GM12878 (cell line): ENCODE measurements around the gene TIMM22.

Experiments
- ATF2 ChIP-seq: IDR thresholded peaks from 2 replicates; pipeline ENCODE4 v1.6.1; 2012; ENCODE audit warnings: low read length, inconsistent platforms
- ATF3 ChIP-seq: IDR thresholded peaks from 2 replicates; pipeline ENCODE4 v1.6.1; 2011; ENCODE audit warnings: low read depth, mild to moderate bottlenecking, low read length, moderate library complexity, borderline replicate concordance; ENCODE audit errors: extremely low read depth
- CTCF ChIP-seq, 3 experiments: IDR thresholded peaks in 2 of 3; conservative IDR thresholded peaks in 1 of 3; 2 replicates each; pipeline ENCODE4 v1.5.1; 2011; ENCODE audit warnings: low read depth in 3 of 3, low read length in 3 of 3, mild to moderate bottlenecking in 3 of 3, control low read depth in 2 of 3, moderate library complexity in 2 of 3, inconsistent platforms in 1 of 3, mixed read lengths in 1 of 3; ENCODE audit not compliant: control insufficient read depth in 2 of 3, insufficient read depth in 1 of 3; ENCODE audit errors: extremely low read depth in 1 of 3
- EP300 ChIP-seq, 2 experiments: fragments of 150-350 bp in 1 of 2; IDR thresholded peaks; 2 replicates each; pipeline ENCODE4 v1.6.1; 2011 to 2012; ENCODE audit warnings: low read depth in 2 of 2, low read length in 2 of 2, borderline replicate concordance in 1 of 2, improper control_type of control experiment in 1 of 2, inconsistent platforms in 1 of 2; ENCODE audit not compliant: control insufficient read depth in 1 of 2
- HDGF ChIP-seq: fragments of 450-650 bp; IDR thresholded peaks from 2 replicates; pipeline ENCODE4 v1.6.1; 2016; ENCODE audit warnings: antibody characterized with exemption
- PBX3 ChIP-seq: IDR thresholded peaks from 2 replicates; pipeline ENCODE4 v1.6.1; 2011; ENCODE audit warnings: mild to moderate bottlenecking, low read depth, low read length, moderate library complexity; ENCODE audit not compliant: insufficient replicate concordance
- RAD21 ChIP-seq: IDR thresholded peaks from 2 replicates; pipeline ENCODE4 v1.6.1; 2011; ENCODE audit warnings: mild to moderate bottlenecking, low read depth, low read length, moderate library complexity; ENCODE audit not compliant: insufficient read depth
- RCOR1 ChIP-seq: conservative IDR thresholded peaks from 2 replicates; pipeline ENCODE4 v1.6.1; 2012; ENCODE audit warnings: low read depth, low read length, improper control_type of control experiment
- SIN3A ChIP-seq: IDR thresholded peaks from 2 replicates; pipeline ENCODE4 v1.6.1; 2012; ENCODE audit warnings: low read depth, low read length, improper control_type of control experiment
- SMAD5 ChIP-seq: IDR thresholded peaks from 2 replicates; pipeline ENCODE4 v1.6.1; 2016; ENCODE audit warnings: antibody characterized with exemption, low read depth
- SMC3 ChIP-seq: IDR thresholded peaks from 2 replicates; pipeline ENCODE4 v1.6.1; 2011; ENCODE audit warnings: low read length, improper control_type of control experiment, borderline replicate concordance
- SPI1 ChIP-seq: IDR thresholded peaks from 2 replicates; pipeline ENCODE4 v1.6.1; 2011; ENCODE audit warnings: low read depth, mild to moderate bottlenecking, low read length, moderate library complexity, borderline replicate concordance; ENCODE audit not compliant: insufficient read depth
- USF2 ChIP-seq: IDR thresholded peaks from 2 replicates; pipeline ENCODE4 v1.6.1; 2011; ENCODE audit warnings: low read depth, low read length, improper control_type of control experiment, borderline replicate concordance
- YY1 ChIP-seq: IDR thresholded peaks from 2 replicates; pipeline ENCODE4 v1.6.1; 2011; ENCODE audit warnings: low read depth, mild to moderate bottlenecking, low read length

GRCh38 chr17:1027044-1027443, 30.1 kb downstream of the TIMM22 start:
- TF ChIP-seq PBX3 = no peak
- TF ChIP-seq EP300 (IDR thresholded peaks at IDR 0.05; ENCODE audit: borderline replicate concordance in 1 of 2, control insufficient read depth in 1 of 2, low read depth in 2 of 2, low read length in 2 of 2) = no peak
- no peak for TF ChIP-seq RCOR1
- no peak for TF ChIP-seq ATF3
- no peak for TF ChIP-seq SIN3A
- no peak for TF ChIP-seq YY1
- no peak for TF ChIP-seq RAD21
- TF ChIP-seq CTCF (IDR thresholded peaks at IDR 0.05 in 2 of 3, conservative IDR thresholded peaks at IDR 0.05 in 1 of 3; ENCODE audit: control insufficient read depth in 2 of 3, extremely low read depth in 1 of 3, insufficient read depth in 1 of 3, low read depth in 3 of 3, low read length in 3 of 3) = no peak
- no peak for TF ChIP-seq SMC3
- TF ChIP-seq SMAD5 = no peak
- no peak for TF ChIP-seq USF2
- TF ChIP-seq SPI1 = no peak
- no peak for TF ChIP-seq HDGF
- no peak for TF ChIP-seq ATF2
